HG02973 (cell line): Measurements from ENCODE around the gene KCNH1.
"Not testable (repeated sequence)": the region's sequence is repeated elsewhere in the genome, so short reads cannot be mapped to it uniquely, and the experiment has no call there.

ENCODE experiments used
- ATAC-seq: cut with Tn5 transposase; IDR thresholded peaks from one replicate; pipeline ENCODE4 v1.9.1; 2021; ENCODE audit warnings: moderate library complexity; ENCODE audit not compliant: unreplicated experiment

The KCNH1 gene

GRCh38 chr1:211011128-211011527, 122.8 kb downstream of the KCNH1 start:
- ATAC-seq, result not testable (repeated sequence)

GRCh38 chr1:211009944-211010343, 124.0 kb downstream of the KCNH1 start:
- no peak for ATAC-seq

GRCh38 chr1:211007830-211008229, 126.1 kb downstream of the KCNH1 start:
- ATAC-seq, result no peak

- not testable (repeated sequence) for ATAC-seq
Observed at GRCh38 chr1:210995931-210996330, 138.0 kb downstream of the KCNH1 start.

GRCh38 chr1:210992837-210993236, 141.1 kb downstream of the KCNH1 start:
- no peak for ATAC-seq

GRCh38 chr1:210989905-210990304, 144.0 kb downstream of the KCNH1 start:
- ATAC-seq, result no peak

- no peak for ATAC-seq
Observed at GRCh38 chr1:210981490-210981889, 152.5 kb downstream of the KCNH1 start.

- ATAC-seq, result no peak
Observed at GRCh38 chr1:210980082-210980481, 153.9 kb downstream of the KCNH1 start.

- ATAC-seq, result no peak
Observed at GRCh38 chr1:210978974-210979354, 155.0 kb downstream of the KCNH1 start.

GRCh38 chr1:210978316-210978973, 155.5 kb downstream of the KCNH1 start:
- no peak for ATAC-seq

GRCh38 chr1:210951279-210951678, 182.7 kb downstream of the KCNH1 start:
- ATAC-seq, result no peak

- ATAC-seq, result peak; percentile 80
Observed at GRCh38 chr1:210949940-210950546, 183.9 kb downstream of the KCNH1 start.

- ATAC-seq, result no peak
Observed at GRCh38 chr1:210949489-210949888, 184.5 kb downstream of the KCNH1 start.

- ATAC-seq, result no peak
Observed at GRCh38 chr1:210949039-210949438, 184.9 kb downstream of the KCNH1 start.

GRCh38 chr1:210944252-210944651, 189.7 kb downstream of the KCNH1 start:
- no peak for ATAC-seq

- no peak for ATAC-seq
Observed at GRCh38 chr1:210942513-210942912, 191.4 kb downstream of the KCNH1 start.

GRCh38 chr1:210940081-210940617, 193.8 kb downstream of the KCNH1 start:
- ATAC-seq, result no peak

GRCh38 chr1:210938416-210938925, 195.5 kb downstream of the KCNH1 start:
- no peak for ATAC-seq

- ATAC-seq, result no peak
Observed at GRCh38 chr1:210937846-210938245, 196.1 kb downstream of the KCNH1 start.

- ATAC-seq, result no peak
Observed at GRCh38 chr1:210935905-210936304, 198.0 kb downstream of the KCNH1 start.

GRCh38 chr1:210932104-210932503, 201.8 kb downstream of the KCNH1 start:
- ATAC-seq, result no peak

GRCh38 chr1:210922666-210923065, 211.3 kb downstream of the KCNH1 start:
- ATAC-seq, result no peak
